Activated CD4-positive, alpha-beta memory T cell treated with anti-CD3 and anti-CD28 coated beads for 36 hours (primary cell): ENCODE data around the gene TLR1. TPM values are rescaled to one million over a fixed set of nuclear protein-coding genes. Genes with fewer than 3 reads are reported as not detected.
A peak's percentile ranks its signal among the peaks of the same experiment; 100 is the strongest.
"Not testable (repeated sequence)": the region's sequence is repeated elsewhere in the genome, so short reads cannot be mapped to it uniquely, and the experiment has no call there.

Experiments used
- CTCF ChIA-PET: fragments of 350-600 bp; sonication (Branson Sonifier 250); formaldehyde crosslinking; loops from one replicate; lab custom pipeline; 2021; ENCODE audit warnings: antibody characterized with exemption, inconsistent platforms; lab: Charles Lee
- POLR2A ChIA-PET: fragments of 350-600 bp; sonication (Branson Sonifier 250); formaldehyde crosslinking; loops from one replicate; lab custom pipeline; 2021; ENCODE audit warnings: antibody characterized with exemption; lab: Charles Lee
- DNase-seq: peaks from one replicate; pipeline ENCODE4 v3.0.0-alpha.2; 2020
- H3K27ac Mint-ChIP-seq: one replicate; pipeline ENCODE4 v1.8.0; 2021; ENCODE audit warnings: mixed read lengths
- H3K27me3 Mint-ChIP-seq: one replicate; pipeline ENCODE4 v1.8.0; 2021; ENCODE audit warnings: mixed read lengths
- H3K36me3 Mint-ChIP-seq: one replicate; pipeline ENCODE4 v1.8.0; 2021; ENCODE audit warnings: mixed read lengths
- H3K4me1 Mint-ChIP-seq: one replicate; pipeline ENCODE4 v1.8.0; 2021; ENCODE audit warnings: low read depth, mixed read lengths
- H3K4me3 Mint-ChIP-seq: one replicate; pipeline ENCODE4 v1.8.0; 2021; ENCODE audit warnings: mild to moderate bottlenecking, mixed read lengths
- H3K9me3 Mint-ChIP-seq: one replicate; pipeline ENCODE4 v1.8.0; 2021; ENCODE audit warnings: mixed read lengths
- intact Hi-C: fragments of 100-400 bp; cut with micrococcal nuclease; formaldehyde crosslinking; loops from one replicate; pipeline ENCODE4 v1.15.1; 2023
- total RNA-seq, 2 experiments: library from RNA; stranded (reverse); gene quantifications; one replicate each; pipeline ENCODE4 v1.2.3, GENCODE V29; 2021

TLR1 gene
- total RNA-seq, 2 experiments from 2014 or later, result 1.5 to 1.8 TPM

- ChIA-PET CTCF (interaction anchor here (1.0 to 2.4 kb wide), 3 partner anchors 28 to 74 kb away, joined by 3 to 6 read pairs (median 4); no protein-coding TSS in a partner anchor), POLR2A (no interaction called here)
- H3K9me3 Mint-ChIP-seq, result peaks cover 15% of the 10 kb centered on the region
- H3K4me1 Mint-ChIP-seq, result peaks cover 5% of the 10 kb centered on the region
- peaks cover 2% of the 10 kb centered on the region for H3K27me3 Mint-ChIP-seq
- intact Hi-C loops, result no loop called here
- no peak overlapping the region for H3K27ac Mint-ChIP-seq
- H3K4me3 Mint-ChIP-seq, result no peak overlapping the region
- no peak for DNase-seq
- H3K36me3 Mint-ChIP-seq, result no peaks in the 10 kb centered on the region
Measured at GRCh38 chr4:38785901-38786402, 18.6 kb downstream of the TLR1 start.

DNA sequence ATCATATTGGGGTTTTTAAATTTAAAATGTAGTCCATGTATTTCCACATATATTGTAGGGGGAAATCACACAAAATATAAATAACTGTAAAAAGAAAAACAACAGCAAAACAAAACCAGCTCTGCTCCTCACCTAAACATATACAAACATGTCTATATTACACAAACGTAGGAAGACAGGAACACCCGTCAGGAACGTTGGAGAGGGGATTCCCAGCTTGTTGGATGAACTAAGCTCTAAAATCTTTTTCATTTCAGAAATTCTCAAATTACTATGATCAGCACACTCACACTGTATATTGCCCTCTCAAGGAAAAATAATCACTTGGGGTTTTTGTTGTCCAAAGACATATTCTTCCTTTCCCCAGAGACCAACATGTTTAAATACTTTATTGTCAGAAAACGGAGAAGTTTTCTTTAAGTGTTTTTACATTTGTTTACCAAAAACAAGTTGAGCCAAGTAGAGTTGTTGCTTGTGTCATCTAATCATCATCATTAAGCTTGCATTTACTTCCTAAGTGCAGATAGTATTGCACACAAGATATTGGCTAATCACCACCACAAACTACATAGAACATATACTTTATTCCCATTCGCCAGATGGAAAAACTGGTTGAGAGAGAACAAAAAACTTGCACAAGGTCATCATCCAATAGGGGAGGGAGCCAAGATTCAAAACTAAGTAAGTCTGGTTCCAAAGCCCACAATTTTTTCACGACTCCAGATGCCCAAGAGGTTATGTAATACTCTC, 19.4 kb downstream of the TLR1 start:
- CTCF ChIA-PET, result interaction anchor here (1.0 to 4.2 kb wide), 4 partner anchors 17 to 103 kb away, joined by 3 to 78 read pairs (median 4); no protein-coding TSS in a partner anchor
- Mint-ChIP-seq H3K9me3 (peaks cover 9% of the 10 kb centered on the region), H3K4me3 (no peak overlapping the region), H3K27ac (no peak overlapping the region), H3K4me1 (peaks cover 4% of the 10 kb centered on the region), H3K36me3 (no peaks in the 10 kb centered on the region), H3K27me3 (peaks cover 2% of the 10 kb centered on the region)
- POLR2A ChIA-PET, result no interaction called here
- intact Hi-C loops, result no loop called here
- DNase-seq, result no peak

DNA sequence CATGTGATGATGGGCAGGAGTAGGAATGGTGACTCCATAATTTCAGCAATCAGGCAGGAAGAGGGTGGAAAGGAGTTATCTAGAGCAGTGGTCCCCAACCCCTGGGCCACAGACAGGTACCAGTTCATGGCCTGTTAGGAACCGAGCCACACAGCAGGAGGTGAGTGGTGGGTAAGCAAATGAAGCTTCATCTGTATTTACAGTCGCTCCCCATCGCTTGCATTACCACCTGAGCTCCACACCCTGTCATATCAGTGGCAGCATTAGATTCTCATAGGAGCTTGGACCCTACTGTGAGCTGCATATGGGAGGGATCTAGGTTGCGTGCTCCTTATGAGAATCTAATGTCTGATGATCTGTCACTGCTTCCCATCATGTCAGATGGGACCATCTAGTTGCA, 20.4 kb downstream of the TLR1 start:
- ChIA-PET POLR2A (no interaction called here), CTCF (interaction anchor here (1.0 to 4.2 kb wide), 4 partner anchors 20 to 104 kb away, joined by 3 to 78 read pairs (median 4); no protein-coding TSS in a partner anchor)
- intact Hi-C loops, result no loop called here
- Mint-ChIP-seq H3K27me3 (peaks cover 2% of the 10 kb centered on the region), H3K36me3 (no peaks in the 10 kb centered on the region), H3K27ac (no peak overlapping the region), H3K4me1 (peaks cover 4% of the 10 kb centered on the region), H3K4me3 (no peak overlapping the region), H3K9me3 (no peaks in the 10 kb centered on the region)
- DNase-seq, result no peak

DNA sequence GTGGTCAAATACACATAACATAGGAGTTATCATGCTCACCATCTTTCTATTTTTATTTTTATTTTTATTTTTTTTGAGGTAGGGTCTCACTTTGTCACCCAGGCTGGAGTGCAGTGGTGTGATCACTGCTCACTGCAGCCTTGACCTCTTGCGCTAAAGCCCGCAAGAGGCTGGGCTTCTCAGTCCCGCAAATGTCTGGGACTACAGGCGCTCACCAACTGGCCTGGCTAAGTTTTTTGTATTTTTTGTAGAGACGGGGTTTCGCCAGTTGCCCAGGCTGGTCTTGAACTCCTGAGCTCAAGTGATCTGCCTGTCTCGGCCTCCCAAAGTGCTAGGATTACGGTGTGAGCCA, 21.5 kb downstream of the TLR1 start:
- no peak for DNase-seq
- Mint-ChIP-seq H3K9me3 (no peaks in the 10 kb centered on the region), H3K27me3 (peaks cover 2% of the 10 kb centered on the region), H3K36me3 (no peaks in the 10 kb centered on the region), H3K4me3 (no peak overlapping the region), H3K27ac (no peak overlapping the region), H3K4me1 (peaks cover 4% of the 10 kb centered on the region)
- intact Hi-C loops, result loop anchor here (1.0 to 2.0 kb wide), 2 partner anchors 22 to 24 kb away; partner anchors contain the start of gene TLR1
- ChIA-PET POLR2A (no interaction called here), CTCF (interaction anchor here (0.6 to 4.2 kb wide), 32 partner anchors 9 to 721 kb away, joined by 3 to 78 read pairs (median 4); partner anchors contain the start of genes TLR1, TLR6 and WDR19)

GRCh38 chr4:38782452-38783108, 22.0 kb downstream of the TLR1 start, which contains the start of gene TLR10:
Gene TLR10, minus strand, starts transcription at chr4:38782990. Its CDS starts 7,400 bp downstream, at chr4:38775590.
- peak within 1 kb of the TSS; percentile 23 for H3K4me3 Mint-ChIP-seq
- POLR2A ChIA-PET, result interaction anchor here (0.5 kb wide), 1 partner anchor 828 kb away, joined by 3 read pairs; no protein-coding TSS in a partner anchor
- DNase-seq, result peak; percentile 35
- no peak within 1 kb of the TSS for H3K27ac Mint-ChIP-seq
- intact Hi-C loops, result loop anchor here (1.0 to 2.0 kb wide), 2 partner anchors 22 to 23 kb away; partner anchors contain the start of gene TLR1
- CTCF ChIA-PET, result interaction anchor here (0.5 to 4.2 kb wide), 41 partner anchors 9 to 1041 kb away, joined by 3 to 78 read pairs (median 4); partner anchors contain the start of genes TLR1, TLR6 and WDR19
- H3K4me1 Mint-ChIP-seq, result peaks cover 4% of the 10 kb centered on the region
- H3K27me3 Mint-ChIP-seq, result peaks cover 2% of the 10 kb centered on the region
- H3K36me3 Mint-ChIP-seq, result no peaks in the 10 kb centered on the region
- no peaks in the 10 kb centered on the region for H3K9me3 Mint-ChIP-seq

- Mint-ChIP-seq H3K36me3 (no peaks in the 10 kb centered on the region), H3K27ac (no peak overlapping the region), H3K4me3 (no peak overlapping the region), H3K27me3 (peaks cover 4% of the 10 kb centered on the region), H3K9me3 (no peaks in the 10 kb centered on the region), H3K4me1 (peaks cover 4% of the 10 kb centered on the region)
- no peak for DNase-seq
- ChIA-PET CTCF (interaction anchor here (0.6 to 4.2 kb wide), 34 partner anchors 9 to 747 kb away, joined by 3 to 78 read pairs (median 5); partner anchors contain the start of genes TLR1, TLR6 and WDR19), POLR2A (no interaction called here)
- intact Hi-C loops, result loop anchor here (2.0 kb wide), 1 partner anchor 23 kb away; the partner anchor contains the start of gene TLR1
Measured at GRCh38 chr4:38781854-38782261, 22.7 kb downstream of the TLR1 start.

GRCh38 chr4:38780833-38781484, 23.6 kb downstream of the TLR1 start:
- Mint-ChIP-seq H3K36me3 (no peaks in the 10 kb centered on the region), H3K4me3 (no peak overlapping the region), H3K27me3 (peaks cover 4% of the 10 kb centered on the region), H3K9me3 (no peaks in the 10 kb centered on the region), H3K27ac (no peak overlapping the region), H3K4me1 (peaks cover 4% of the 10 kb centered on the region)
- ChIA-PET CTCF (interaction anchor here (1.0 to 4.2 kb wide), 13 partner anchors 8 to 601 kb away, joined by 3 to 78 read pairs (median 8); partner anchors contain the start of genes TLR1 and TLR6), POLR2A (no interaction called here)
- intact Hi-C loops, result no loop called here
- DNase-seq, result no peak

GRCh38 chr4:38779790-38780189, 24.8 kb downstream of the TLR1 start:
- intact Hi-C loops, result no loop called here
- DNase-seq, result no peak
- Mint-ChIP-seq H3K27me3 (peaks cover 4% of the 10 kb centered on the region), H3K36me3 (no peaks in the 10 kb centered on the region), H3K4me1 (peaks cover 4% of the 10 kb centered on the region), H3K27ac (no peak overlapping the region), H3K9me3 (peaks cover 1% of the 10 kb centered on the region), H3K4me3 (no peak overlapping the region)
- CTCF ChIA-PET, result interaction anchor here (0.6 to 1.2 kb wide), 4 partner anchors 21 to 803 kb away, joined by 3 to 6 read pairs (median 4); no protein-coding TSS in a partner anchor
- POLR2A ChIA-PET, result no interaction called here

DNA sequence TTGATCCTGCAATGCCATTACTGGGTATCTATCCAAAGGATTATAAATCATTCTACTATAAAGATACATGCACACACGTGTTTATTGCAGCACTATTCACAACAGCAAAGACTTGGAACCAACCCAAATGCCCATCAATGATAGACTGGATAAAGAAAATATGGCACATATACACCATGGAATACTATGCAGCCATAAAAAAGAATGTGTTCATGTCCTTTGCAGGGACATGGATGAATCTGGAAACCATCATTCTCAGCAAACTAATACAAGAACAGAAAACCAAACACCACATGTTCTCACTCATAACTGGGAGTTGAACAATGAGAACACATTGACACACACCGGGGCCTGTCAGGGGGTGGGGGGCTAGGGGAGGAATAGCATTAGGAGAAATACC, 26.7 kb downstream of the TLR1 start:
- H3K36me3 Mint-ChIP-seq, POLR2A ChIA-PET, H3K4me1 Mint-ChIP-seq, H3K27ac Mint-ChIP-seq, DNase-seq, H3K4me3 Mint-ChIP-seq, CTCF ChIA-PET, H3K9me3 Mint-ChIP-seq, intact Hi-C loops: not testable (repeated sequence)
- H3K27me3 Mint-ChIP-seq, result peaks cover 11% of the 10 kb centered on the region

DNA sequence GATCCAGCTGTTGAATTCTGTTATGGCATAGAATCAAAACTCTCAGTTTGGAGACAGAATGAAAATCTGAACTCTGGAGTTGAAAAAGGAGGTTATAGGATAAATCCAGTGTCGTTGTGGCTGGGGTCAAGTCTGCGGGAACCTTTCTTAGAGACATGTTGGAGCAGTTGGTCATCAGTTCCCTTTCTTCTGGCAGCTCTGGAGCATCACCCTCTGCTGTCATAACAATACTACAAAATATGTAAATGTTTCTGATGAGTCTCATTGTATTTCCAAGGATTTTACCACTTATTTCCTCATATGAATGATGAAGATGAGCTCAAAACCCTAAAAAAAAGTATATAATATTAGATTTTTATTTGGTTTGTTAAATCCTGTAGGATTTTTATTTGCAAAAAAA, 29.3 kb downstream of the TLR1 start:
- H3K4me1 Mint-ChIP-seq, result no peaks in the 10 kb centered on the region
- CTCF ChIA-PET, result interaction anchor here (1.2 to 2.1 kb wide), 2 partner anchors 16 to 86 kb away, joined by 4 to 6 read pairs; no protein-coding TSS in a partner anchor
- intact Hi-C loops, result no loop called here

DNA sequence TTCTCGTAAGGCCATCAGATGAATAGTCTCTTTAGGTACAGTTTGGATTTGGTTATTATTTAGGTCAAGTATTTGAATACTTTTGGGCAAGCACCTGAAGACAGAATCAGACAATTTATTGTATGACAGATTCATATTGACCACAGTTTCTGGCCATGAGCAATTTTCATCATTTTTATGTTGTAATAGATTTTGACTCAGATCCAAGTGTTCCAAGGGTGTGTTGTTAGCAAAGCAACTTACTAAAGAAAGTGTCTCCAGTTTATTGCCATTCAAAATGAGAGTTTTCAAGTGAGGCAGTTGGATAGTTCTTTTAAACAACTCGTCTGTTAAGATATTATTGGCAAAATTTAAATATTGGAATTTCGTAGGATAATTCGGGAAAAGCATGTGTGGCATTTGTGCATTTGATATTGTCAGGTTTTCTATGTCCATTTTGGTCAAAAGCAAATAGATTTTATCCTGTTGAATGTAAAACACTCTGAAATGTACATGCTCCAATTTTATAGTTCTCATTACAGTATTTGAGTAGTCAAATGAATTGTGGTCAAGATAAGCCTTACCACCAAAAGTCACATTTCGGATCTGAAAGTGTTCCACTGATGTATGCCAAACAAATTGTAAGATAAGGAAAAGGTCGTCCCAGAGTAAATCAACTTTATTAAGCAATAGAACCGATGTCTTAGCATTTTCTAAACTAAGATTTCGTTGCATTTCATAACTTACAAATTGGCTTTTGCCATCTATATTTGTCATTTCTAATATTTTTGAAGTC, 30.2 kb downstream of the TLR1 start:
- Mint-ChIP-seq H3K36me3 (no peaks in the 10 kb centered on the region), H3K27ac (no peak overlapping the region), H3K4me1 (no peaks in the 10 kb centered on the region), H3K9me3 (peaks cover 7% of the 10 kb centered on the region), H3K4me3 (no peak overlapping the region), H3K27me3 (peaks cover 9% of the 10 kb centered on the region)
- no peak for DNase-seq
- POLR2A ChIA-PET, result no interaction called here
- CTCF ChIA-PET, result interaction anchor here (1.9 kb wide), 1 partner anchor 15 kb away, joined by 6 read pairs; no protein-coding TSS in a partner anchor
- intact Hi-C loops, result no loop called here

More for the DNA sequence above, 29.3 kb downstream of the TLR1 start:
- Mint-ChIP-seq H3K9me3 (peaks cover 7% of the 10 kb centered on the region), H3K27me3 (peaks cover 9% of the 10 kb centered on the region), H3K4me3 (no peak overlapping the region), H3K27ac (no peak overlapping the region), H3K36me3 (no peaks in the 10 kb centered on the region)
- POLR2A ChIA-PET, result no interaction called here
- DNase-seq, result no peak
